ENCODE data around the gene DTX3L. TPM values are rescaled to one million over a fixed set of nuclear protein-coding genes. Genes with fewer than 3 reads are reported as not detected.

Gene DTX3L
- total RNA-seq, 4 donors from 2014 or later = 6.6 to 15.6 (median 9.4) TPM

- no peak overlapping the region for H3K4me3 ChIP-seq
- no peaks in the 10 kb centered on the region for H3K36me3 ChIP-seq
- H3K9me3 ChIP-seq = no peaks in the 10 kb centered on the region
- no peaks in the 10 kb centered on the region for H3K4me1 ChIP-seq
- intact Hi-C loops (cut with DNase I; ENCODE audit: low total_unique reads) (no loop called here), in situ Hi-C loops (cut with MboI; ENCODE audit: low sequenced_read_pairs in 4 of 4) (loop anchor here in 3 of 4 donors (10.0 kb wide), 2 partner anchors 105 to 135 kb away; partner anchors contain the start of genes FAM162A (in 2 of the 3), MIX23 (in 2 of the 3) and WDR5B (in 1 of the 3))
- no peak overlapping the region for H3K27ac ChIP-seq
- DNase-seq (no peak), ATAC-seq (no peak)
- TF ChIP-seq POLR2A (IDR thresholded peaks at IDR 0.05) = no peak
- H3K27me3 ChIP-seq = no peaks in the 10 kb centered on the region
Observed at GRCh38 chr3:122519693-122520092, 44.4 kb upstream of the DTX3L start.

GRCh38 chr3:122520861-122521260 lies 43.3 kb upstream of the DTX3L start:
- H3K9me3 ChIP-seq = no peaks in the 10 kb centered on the region
- no peaks in the 10 kb centered on the region for H3K4me1 ChIP-seq
- in situ Hi-C loops (cut with MboI; ENCODE audit: low sequenced_read_pairs in 4 of 4) = no loop called here
- no peak overlapping the region for H3K4me3 ChIP-seq
- H3K36me3 ChIP-seq = no peaks in the 10 kb centered on the region
- DNase-seq = no peak
- ATAC-seq = no peak
- TF ChIP-seq CTCF (IDR thresholded peaks at IDR 0.05 in 4 of 5, conservative IDR thresholded peaks at IDR 0.05 in 1 of 5) (no peak), POLR2A (IDR thresholded peaks at IDR 0.05) (no peak)
- intact Hi-C loops (cut with DNase I; ENCODE audit: low total_unique reads) = no loop called here
- H3K27me3 ChIP-seq = no peaks in the 10 kb centered on the region
- H3K27ac ChIP-seq = no peak overlapping the region

- TF ChIP-seq CTCF (IDR thresholded peaks at IDR 0.05 in 4 of 5, conservative IDR thresholded peaks at IDR 0.05 in 1 of 5) (no peak), POLR2A (IDR thresholded peaks at IDR 0.05) (no peak)
- H3K4me1 ChIP-seq = no peaks in the 10 kb centered on the region
- DNase-seq (no peak), ATAC-seq (no peak)
- no peaks in the 10 kb centered on the region for H3K9me3 ChIP-seq
- no peaks in the 10 kb centered on the region for H3K27me3 ChIP-seq
- no peaks in the 10 kb centered on the region for H3K36me3 ChIP-seq
- no peak overlapping the region for H3K27ac ChIP-seq
- intact Hi-C loops (cut with DNase I; ENCODE audit: low total_unique reads) (no loop called here), in situ Hi-C loops (cut with MboI; ENCODE audit: low sequenced_read_pairs in 4 of 4) (no loop called here)
- no peak overlapping the region for H3K4me3 ChIP-seq
Observed at GRCh38 chr3:122523317-122523716, 40.8 kb upstream of the DTX3L start.

GRCh38 chr3:122530164-122530563 lies 34.0 kb upstream of the DTX3L start:
- Histone ChIP-seq H3K4me1 (no peaks in the 10 kb centered on the region), H3K4me3 (no peak overlapping the region), H3K27ac (no peak overlapping the region), H3K9me3 (no peaks in the 10 kb centered on the region), H3K27me3 (no peaks in the 10 kb centered on the region), H3K36me3 (peaks cover 2 to 25% of the 10 kb centered on the region in 2 donors)
- ATAC-seq = no peak
- no peak for DNase-seq
- TF ChIP-seq CTCF (IDR thresholded peaks at IDR 0.05 in 4 of 5, conservative IDR thresholded peaks at IDR 0.05 in 1 of 5) (no peak), POLR2A (IDR thresholded peaks at IDR 0.05) (no peak)
- intact Hi-C loops (cut with DNase I; ENCODE audit: low total_unique reads) = no loop called here
- in situ Hi-C loops (cut with MboI; ENCODE audit: low sequenced_read_pairs in 4 of 4) = no loop called here

- no peaks in the 10 kb centered on the region for H3K4me1 ChIP-seq
- no peaks in the 10 kb centered on the region for H3K27me3 ChIP-seq
- intact Hi-C loops (cut with DNase I; ENCODE audit: low total_unique reads) = no loop called here
- in situ Hi-C loops (cut with MboI; ENCODE audit: low sequenced_read_pairs in 4 of 4) = no loop called here
- TF ChIP-seq CTCF (IDR thresholded peaks at IDR 0.05 in 4 of 5, conservative IDR thresholded peaks at IDR 0.05 in 1 of 5) (no peak), POLR2A (IDR thresholded peaks at IDR 0.05) (no peak)
- no peak for DNase-seq
- H3K4me3 ChIP-seq = no peak overlapping the region
- peaks cover 2 to 42% of the 10 kb centered on the region in 2 donors for H3K36me3 ChIP-seq
- no peak for ATAC-seq
- no peak overlapping the region for H3K27ac ChIP-seq
- H3K9me3 ChIP-seq = no peaks in the 10 kb centered on the region
Observed at GRCh38 chr3:122533480-122533879, 30.7 kb upstream of the DTX3L start.
